HepG2 (cell line): ENCODE results near the gene FDXACB1. TPM values are rescaled to one million over a fixed set of nuclear protein-coding genes. Genes with fewer than 3 reads are reported as not detected.

Source experiments
- BCL6 ChIP-seq: IDR thresholded peaks from 2 replicates; pipeline ENCODE4 v1.6.1; 2016; ENCODE audit warnings: missing genetic modification reagents, missing compliant biosample characterization
- GABPA ChIP-seq, 2 experiments: IDR thresholded peaks; 2 replicates each; pipeline ENCODE4 v1.6.1; 2011 to 2016; ENCODE audit warnings: low read depth in 2 of 2, low read length in 1 of 2, missing biosample characterization in 1 of 2, missing genetic modification characterization in 1 of 2
- HNF1B ChIP-seq: sonication (generic); formaldehyde crosslinking; IDR thresholded peaks from 2 replicates; pipeline ENCODE4 v1.5.1; 2020; ENCODE audit warnings: mild to moderate bottlenecking, moderate library complexity, missing genetic modification reagents
- HOXA9 ChIP-seq: sonication (generic); formaldehyde crosslinking; IDR thresholded peaks from 2 replicates; pipeline ENCODE4 v1.8.1; 2022; ENCODE audit warnings: missing genetic modification reagents, mild to moderate bottlenecking, moderate library complexity, borderline replicate concordance
- JARID2 ChIP-seq: sonication (generic); formaldehyde crosslinking; IDR thresholded peaks from 2 replicates; pipeline ENCODE4 v1.8.1; 2023; ENCODE audit warnings: missing genetic modification reagents, inconsistent platforms; ENCODE audit not compliant: insufficient replicate concordance
- KLF12 ChIP-seq: sonication (generic); formaldehyde crosslinking; IDR thresholded peaks from 2 replicates; pipeline ENCODE4 v1.4.0; 2020; ENCODE audit warnings: missing genetic modification reagents, borderline replicate concordance
- KMT2A ChIP-seq: sonication (generic); formaldehyde crosslinking; IDR thresholded peaks from 2 replicates; pipeline ENCODE4 v1.4.0; 2020; ENCODE audit warnings: missing genetic modification reagents
- NONO ChIP-seq, 2 experiments: fragments of 450-650 bp in 1 of 2; sonication (generic) in 1 of 2; formaldehyde crosslinking in 1 of 2; IDR thresholded peaks in 1 of 2; conservative IDR thresholded peaks in 1 of 2; 2 replicates each; pipeline versions ENCODE4 v1.6.1 to v1.8.0; 2017 to 2022; ENCODE audit warnings: mild to moderate bottlenecking in 1 of 2, missing genetic modification reagents in 1 of 2, moderate library complexity in 1 of 2
- PITX1 ChIP-seq: sonication (generic); formaldehyde crosslinking; IDR thresholded peaks from 2 replicates; pipeline ENCODE4 v1.5.1; 2020; ENCODE audit warnings: mild to moderate bottlenecking, missing genetic modification reagents
- POLR2G ChIP-seq: fragments of 200-400 bp; formaldehyde crosslinking; IDR thresholded peaks from 2 replicates; pipeline ENCODE4 v1.6.1; 2018; ENCODE audit warnings: mild to moderate bottlenecking, low read depth, low read length, moderate library complexity
- REXO4 ChIP-seq: sonication (generic); formaldehyde crosslinking; IDR thresholded peaks from 2 replicates; pipeline ENCODE4 v1.8.0; 2022; ENCODE audit warnings: missing genetic modification reagents, mild to moderate bottlenecking, borderline replicate concordance
- SRSF4 ChIP-seq: fragments of 200-400 bp; formaldehyde crosslinking; IDR thresholded peaks from one replicate; pipeline ENCODE4 v1.6.1; 2018; ENCODE audit warnings: mild to moderate bottlenecking, low read depth, low read length, moderate library complexity; ENCODE audit not compliant: poor library complexity, severe bottlenecking
- TCF12 ChIP-seq, 2 experiments: fragments of 450-650 bp in 1 of 2; sonication (generic) in 1 of 2; formaldehyde crosslinking in 1 of 2; IDR thresholded peaks; 2 replicates each; pipeline versions ENCODE4 v1.6.1 to v1.8.0; 2017 to 2022; ENCODE audit warnings: antibody characterized with exemption in 1 of 2, mild to moderate bottlenecking in 1 of 2, missing genetic modification reagents in 1 of 2, moderate library complexity in 1 of 2
- ZNF121 ChIP-seq: sonication (generic); formaldehyde crosslinking; IDR thresholded peaks from 2 replicates; pipeline ENCODE4 v1.5.0; 2020; ENCODE audit warnings: mild to moderate bottlenecking, missing genetic modification reagents
- ZNF34 ChIP-seq: sonication (generic); formaldehyde crosslinking; IDR thresholded peaks from 2 replicates; pipeline ENCODE4 v1.4.0; 2020; ENCODE audit warnings: mild to moderate bottlenecking, missing genetic modification reagents, borderline replicate concordance
- ZNF382 ChIP-seq: sonication (generic); formaldehyde crosslinking; IDR thresholded peaks from 2 replicates; pipeline ENCODE4 v1.5.0; 2020; ENCODE audit warnings: missing genetic modification reagents, mild to moderate bottlenecking, borderline replicate concordance
- ZNF660 ChIP-seq: sonication (generic); formaldehyde crosslinking; IDR thresholded peaks from 2 replicates; pipeline ENCODE4 v1.5.1; 2020; ENCODE audit warnings: mild to moderate bottlenecking, low read depth, missing genetic modification reagents, borderline replicate concordance
- ZSCAN21 ChIP-seq: sonication (generic); formaldehyde crosslinking; IDR thresholded peaks from 2 replicates; pipeline ENCODE4 v1.8.0; 2022; ENCODE audit warnings: mild to moderate bottlenecking, missing genetic modification reagents, moderate library complexity, borderline replicate concordance
- ZSCAN9 ChIP-seq: IDR thresholded peaks from 2 replicates; pipeline ENCODE4 v1.6.1; 2016; ENCODE audit warnings: borderline replicate concordance
- polyA plus RNA-seq, 8 experiments: library from polyadenylated mRNA; depleted of rRNA in 3 of 8; stranded (reverse) in 7 of 8; unstranded in 1 of 8; fragments of >200 nt; fragmentation: Illumina TruSeq in 4 of 8; extraction: Trizol in 4 of 8; gene quantifications; 2 replicates each; pipeline versions ENCODE4 v1.2.1 to v1.2.3, GENCODE V29; 2011 to 2016; ENCODE audit warnings: low read depth in 4 of 8, missing spikeins in 1 of 8, mixed read lengths in 1 of 8; ENCODE audit not compliant: insufficient read depth in 1 of 8
- total RNA-seq, 5 experiments: library from RNA; depleted of rRNA; stranded (reverse); fragments of >200 nt; fragmentation: Illumina TruSeq; extraction: Trizol; gene quantifications; 2 replicates each; pipeline ENCODE4 v1.2.3, GENCODE V29; 2016; ENCODE audit warnings: low read depth in 1 of 5
- TF ChIP-seq, protein P1 (sequence below): sonication (generic); formaldehyde crosslinking; IDR thresholded peaks from 2 replicates; pipeline ENCODE4 v1.8.0; 2022; ENCODE audit warnings: mild to moderate bottlenecking, missing genetic modification reagents, moderate library complexity
- TF ChIP-seq, protein P2 (sequence below): sonication (generic); formaldehyde crosslinking; IDR thresholded peaks from 2 replicates; pipeline ENCODE4 v1.4.0; 2020; ENCODE audit warnings: mild to moderate bottlenecking, missing genetic modification reagents
- TF ChIP-seq, protein P3 (sequence below): sonication (generic); formaldehyde crosslinking; IDR thresholded peaks from 2 replicates; pipeline ENCODE4 v1.5.0; 2020; ENCODE audit warnings: missing genetic modification reagents, mild to moderate bottlenecking, borderline replicate concordance

The FDXACB1 gene
- total and polyA plus RNA-seq, 2 of the 13 experiments (the other 11 are each of a cell fraction or from before 2014, with no cell fraction given): 1.1 to 3.4 TPM

- TF ChIP-seq KLF12 (CRISPR knock-in tag): peak; percentile 78; the same call in 1 of the 2 replicates
- TF ChIP-seq, protein P1, sequence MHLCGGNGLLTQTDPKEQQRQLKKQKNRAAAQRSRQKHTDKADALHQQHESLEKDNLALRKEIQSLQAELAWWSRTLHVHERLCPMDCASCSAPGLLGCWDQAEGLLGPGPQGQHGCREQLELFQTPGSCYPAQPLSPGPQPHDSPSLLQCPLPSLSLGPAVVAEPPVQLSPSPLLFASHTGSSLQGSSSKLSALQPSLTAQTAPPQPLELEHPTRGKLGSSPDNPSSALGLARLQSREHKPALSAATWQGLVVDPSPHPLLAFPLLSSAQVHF (CRISPR knock-in tag): no peak
- peak; percentile 68; the same call in 1 of the 2 replicates for TF ChIP-seq ZSCAN9 (CRISPR knock-in tag)
- TF ChIP-seq HOXA9 (CRISPR knock-in tag): no peak
- no peak for TF ChIP-seq TCF12 (IDR thresholded peaks at IDR 0.05)
- TF ChIP-seq TCF12 (CRISPR knock-in tag; IDR thresholded peaks at IDR 0.05): peak; percentile 59; the same call in 1 of the 2 replicates
- TF ChIP-seq, protein P2, sequence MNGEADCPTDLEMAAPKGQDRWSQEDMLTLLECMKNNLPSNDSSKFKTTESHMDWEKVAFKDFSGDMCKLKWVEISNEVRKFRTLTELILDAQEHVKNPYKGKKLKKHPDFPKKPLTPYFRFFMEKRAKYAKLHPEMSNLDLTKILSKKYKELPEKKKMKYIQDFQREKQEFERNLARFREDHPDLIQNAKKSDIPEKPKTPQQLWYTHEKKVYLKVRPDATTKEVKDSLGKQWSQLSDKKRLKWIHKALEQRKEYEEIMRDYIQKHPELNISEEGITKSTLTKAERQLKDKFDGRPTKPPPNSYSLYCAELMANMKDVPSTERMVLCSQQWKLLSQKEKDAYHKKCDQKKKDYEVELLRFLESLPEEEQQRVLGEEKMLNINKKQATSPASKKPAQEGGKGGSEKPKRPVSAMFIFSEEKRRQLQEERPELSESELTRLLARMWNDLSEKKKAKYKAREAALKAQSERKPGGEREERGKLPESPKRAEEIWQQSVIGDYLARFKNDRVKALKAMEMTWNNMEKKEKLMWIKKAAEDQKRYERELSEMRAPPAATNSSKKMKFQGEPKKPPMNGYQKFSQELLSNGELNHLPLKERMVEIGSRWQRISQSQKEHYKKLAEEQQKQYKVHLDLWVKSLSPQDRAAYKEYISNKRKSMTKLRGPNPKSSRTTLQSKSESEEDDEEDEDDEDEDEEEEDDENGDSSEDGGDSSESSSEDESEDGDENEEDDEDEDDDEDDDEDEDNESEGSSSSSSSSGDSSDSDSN: peak; percentile 88
- TF ChIP-seq SRSF4: no peak
- TF ChIP-seq ZSCAN21 (CRISPR knock-in tag): peak; percentile 48; the same call in 1 of the 2 replicates
- TF ChIP-seq NONO (IDR thresholded peaks at IDR 0.05): no peak
- peak; percentile 70 for TF ChIP-seq NONO (CRISPR knock-in tag; conservative IDR thresholded peaks at IDR 0.05)
- TF ChIP-seq KMT2A (CRISPR knock-in tag): peak; percentile 82
- no peak for TF ChIP-seq ZNF660 (CRISPR knock-in tag)
- TF ChIP-seq GABPA (IDR thresholded peaks at IDR 0.05; ENCODE audit: low read depth, low read length): peak; percentile 75
- peak; percentile 97 for TF ChIP-seq GABPA (CRISPR knock-in tag; IDR thresholded peaks at IDR 0.05; ENCODE audit: low read depth)
- no peak for TF ChIP-seq ZNF382 (CRISPR knock-in tag)
- TF ChIP-seq ZNF121 (CRISPR knock-in tag): 0 out of 2 replicates have a peak, but pooled peaks have one; percentile 25
- TF ChIP-seq POLR2G: peak; percentile 80
- no peak for TF ChIP-seq REXO4
- 0 out of 2 replicates have a peak, but pooled peaks have one; percentile 26 for TF ChIP-seq BCL6
- peak; percentile 82; the same call in 1 of the 2 replicates for TF ChIP-seq PITX1
- TF ChIP-seq, protein P3, sequence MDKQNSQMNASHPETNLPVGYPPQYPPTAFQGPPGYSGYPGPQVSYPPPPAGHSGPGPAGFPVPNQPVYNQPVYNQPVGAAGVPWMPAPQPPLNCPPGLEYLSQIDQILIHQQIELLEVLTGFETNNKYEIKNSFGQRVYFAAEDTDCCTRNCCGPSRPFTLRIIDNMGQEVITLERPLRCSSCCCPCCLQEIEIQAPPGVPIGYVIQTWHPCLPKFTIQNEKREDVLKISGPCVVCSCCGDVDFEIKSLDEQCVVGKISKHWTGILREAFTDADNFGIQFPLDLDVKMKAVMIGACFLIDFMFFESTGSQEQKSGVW (CRISPR knock-in tag): no peak
- 0 out of 2 replicates have a peak, but pooled peaks have one; percentile 50 for TF ChIP-seq ZNF34
- TF ChIP-seq JARID2 (CRISPR knock-in tag): no peak
- peak; percentile 85; the same call in 1 of the 2 replicates for TF ChIP-seq HNF1B
These were observed at the start of gene FDXACB1, which contains the start of gene CFAP68 (continued) for GRCh38 chr11:111878849-111879636.
